Smooth muscle cell (in vitro differentiated cells): ENCODE data around the gene GPD1. TPM values are rescaled to one million over a fixed set of nuclear protein-coding genes. Genes with fewer than 3 reads are reported as not detected.
A peak's percentile ranks its signal among the peaks of the same experiment; 100 is the strongest.

Experiments used
- DNase-seq: peaks from one replicate; lab custom pipeline; 2025; ENCODE audit not compliant: unreplicated experiment; lab: John Stamatoyannopoulos, UW
- H2AFZ ChIP-seq: fragments of 200-600 bp; sonication (generic); 2 replicates; pipeline ENCODE4 v1.6.0; 2016; ENCODE audit warnings: antibody characterized with exemption, low read depth, mild to moderate bottlenecking
- H3F3A ChIP-seq: fragments of 200-600 bp; sonication (generic); 2 replicates; pipeline ENCODE4 v1.6.0; 2017; ENCODE audit warnings: antibody characterized with exemption, low read depth
- H3K27ac ChIP-seq: fragments of 200-600 bp; sonication (generic); 2 replicates; pipeline ENCODE4 v1.5.1; 2016; ENCODE audit warnings: low read depth, mild to moderate bottlenecking
- H3K27me3 ChIP-seq: fragments of 200-600 bp; sonication (generic); 2 replicates; pipeline ENCODE4 v1.6.1; 2016; ENCODE audit warnings: low read depth, mild to moderate bottlenecking
- H3K36me3 ChIP-seq: fragments of 200-600 bp; sonication (generic); 2 replicates; pipeline ENCODE4 v1.5.1; 2016; ENCODE audit warnings: low read depth
- H3K4me1 ChIP-seq: fragments of 200-600 bp; sonication (generic); 2 replicates; pipeline ENCODE4 v1.5.1; 2016; ENCODE audit warnings: low read depth
- H3K4me2 ChIP-seq: fragments of 200-600 bp; sonication (generic); 2 replicates; pipeline ENCODE4 v1.6.0; 2016; ENCODE audit warnings: mild to moderate bottlenecking
- H3K4me3 ChIP-seq: fragments of 200-600 bp; sonication (generic); 2 replicates; pipeline ENCODE4 v1.5.1; 2016; ENCODE audit warnings: mild to moderate bottlenecking
- H3K79me2 ChIP-seq: fragments of 200-600 bp; sonication (generic); 2 replicates; pipeline ENCODE4 v1.6.0; 2016; ENCODE audit warnings: low read depth, mild to moderate bottlenecking
- H3K9ac ChIP-seq: fragments of 200-600 bp; sonication (generic); 2 replicates; pipeline ENCODE4 v1.6.0; 2016; ENCODE audit warnings: low read depth
- H3K9me3 ChIP-seq: fragments of 200-600 bp; sonication (generic); replicated peaks from 2 replicates; pipeline ENCODE4 v1.5.1; 2016; ENCODE audit warnings: low read depth
- H4K20me1 ChIP-seq: fragments of 200-600 bp; sonication (generic); 2 replicates; pipeline ENCODE4 v1.6.0; 2016; ENCODE audit warnings: low read depth
- WGBS: methylation state at CpG from one replicate; pipeline ENCODE4 v1.1.7; 2016; ENCODE audit warnings: low lambda C conversion rate; 5-methylcytosine and 5-hydroxymethylcytosine counted together
- polyA plus RNA-seq: library from polyadenylated mRNA; unstranded; fragments of >200 nt; fragmentation: Nextera tagmentation; extraction: Ambion mirVana; gene quantifications from 2 replicates; pipeline ENCODE4 v1.2.1, GENCODE V29; 2016
- total RNA-seq: library from RNA; depleted of rRNA; stranded (reverse); fragments of >200 nt; gene quantifications from 2 replicates; pipeline ENCODE4 v1.2.3, GENCODE V29; 2014
- TF ChIP-seq, protein P1 (sequence below): fragments of 200-600 bp; sonication (generic); IDR thresholded peaks from 2 replicates; pipeline ENCODE4 v1.5.1; 2017; ENCODE audit warnings: borderline replicate concordance, mild to moderate bottlenecking, antibody characterized with exemption; ENCODE audit not compliant: insufficient read depth, poor library complexity, severe bottlenecking

Gene GPD1
- total and polyA plus RNA-seq, 2 experiments from 2014 or later, result 0.24 TPM; not detected in 1

DNA sequence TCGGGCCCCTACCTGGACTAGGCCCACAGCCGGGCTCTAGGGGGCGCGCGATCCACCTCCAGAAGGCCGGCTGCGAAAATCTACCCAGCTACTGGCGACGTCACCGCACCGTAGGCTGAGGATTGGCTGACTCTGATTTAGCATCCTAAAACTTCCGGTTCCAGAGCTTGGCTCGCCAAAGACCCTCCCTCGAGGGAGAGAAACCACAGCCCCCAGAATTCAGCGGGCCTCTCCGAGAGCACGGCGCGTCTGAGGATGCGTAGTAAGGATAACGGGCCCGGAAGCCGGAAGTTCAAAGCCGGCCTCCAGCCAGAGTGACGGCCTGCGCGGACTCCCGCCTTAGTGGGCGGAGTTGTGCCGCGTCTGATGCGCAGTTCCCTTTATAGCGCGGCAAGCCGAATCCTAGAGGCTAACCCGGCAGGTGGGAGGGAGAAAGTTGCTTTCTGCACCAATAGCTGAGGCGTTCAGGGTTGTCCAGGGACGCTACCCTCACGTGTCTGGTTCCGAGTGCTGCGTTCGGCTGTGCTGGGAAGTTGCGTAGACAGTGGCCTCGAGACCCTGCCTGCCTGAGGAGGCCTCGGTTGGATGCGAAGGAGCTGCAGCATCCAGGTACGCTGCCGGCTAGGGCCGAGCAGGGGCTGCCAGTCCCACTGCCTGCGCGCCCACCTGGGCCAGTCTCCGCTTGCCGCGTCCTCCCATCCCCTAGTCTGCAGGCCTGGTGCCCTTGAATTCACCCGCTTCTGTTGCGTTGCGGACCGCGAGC lies 8.1 kb downstream of the GPD1 start, which contains the start of gene COX14:
TSS of gene COX14 (plus strand) at position 544 of the 763 bp plus-strand sequence. CDS start 7,808 bp downstream, outside the sequence.
- Histone ChIP-seq H3K9ac (peak within 1 kb of the TSS; percentile 63), H3K9me3 (no peaks in the 10 kb centered on the region), H4K20me1 (peaks cover 3% of the 10 kb centered on the region), H3F3A (peaks cover 5% of the 10 kb centered on the region), H3K4me3 (peak within 1 kb of the TSS; percentile 79), H3K27me3 (no peaks in the 10 kb centered on the region), H2AFZ (peak within 1 kb of the TSS; percentile 79), H3K4me1 (peaks cover 17% of the 10 kb centered on the region), H3K36me3 (no peaks in the 10 kb centered on the region), H3K27ac (peak within 1 kb of the TSS; percentile 79), H3K79me2 (peaks cover 38% of the 10 kb centered on the region), H3K4me2 (peak within 1 kb of the TSS; percentile 90)
- TF ChIP-seq, protein P1, sequence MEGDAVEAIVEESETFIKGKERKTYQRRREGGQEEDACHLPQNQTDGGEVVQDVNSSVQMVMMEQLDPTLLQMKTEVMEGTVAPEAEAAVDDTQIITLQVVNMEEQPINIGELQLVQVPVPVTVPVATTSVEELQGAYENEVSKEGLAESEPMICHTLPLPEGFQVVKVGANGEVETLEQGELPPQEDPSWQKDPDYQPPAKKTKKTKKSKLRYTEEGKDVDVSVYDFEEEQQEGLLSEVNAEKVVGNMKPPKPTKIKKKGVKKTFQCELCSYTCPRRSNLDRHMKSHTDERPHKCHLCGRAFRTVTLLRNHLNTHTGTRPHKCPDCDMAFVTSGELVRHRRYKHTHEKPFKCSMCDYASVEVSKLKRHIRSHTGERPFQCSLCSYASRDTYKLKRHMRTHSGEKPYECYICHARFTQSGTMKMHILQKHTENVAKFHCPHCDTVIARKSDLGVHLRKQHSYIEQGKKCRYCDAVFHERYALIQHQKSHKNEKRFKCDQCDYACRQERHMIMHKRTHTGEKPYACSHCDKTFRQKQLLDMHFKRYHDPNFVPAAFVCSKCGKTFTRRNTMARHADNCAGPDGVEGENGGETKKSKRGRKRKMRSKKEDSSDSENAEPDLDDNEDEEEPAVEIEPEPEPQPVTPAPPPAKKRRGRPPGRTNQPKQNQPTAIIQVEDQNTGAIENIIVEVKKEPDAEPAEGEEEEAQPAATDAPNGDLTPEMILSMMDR, result peak; percentile 83
- DNase-seq, result peak; percentile 94
- under 1% methylated on average over 59 of the region's 59 CpGs for WGBS

DNA sequence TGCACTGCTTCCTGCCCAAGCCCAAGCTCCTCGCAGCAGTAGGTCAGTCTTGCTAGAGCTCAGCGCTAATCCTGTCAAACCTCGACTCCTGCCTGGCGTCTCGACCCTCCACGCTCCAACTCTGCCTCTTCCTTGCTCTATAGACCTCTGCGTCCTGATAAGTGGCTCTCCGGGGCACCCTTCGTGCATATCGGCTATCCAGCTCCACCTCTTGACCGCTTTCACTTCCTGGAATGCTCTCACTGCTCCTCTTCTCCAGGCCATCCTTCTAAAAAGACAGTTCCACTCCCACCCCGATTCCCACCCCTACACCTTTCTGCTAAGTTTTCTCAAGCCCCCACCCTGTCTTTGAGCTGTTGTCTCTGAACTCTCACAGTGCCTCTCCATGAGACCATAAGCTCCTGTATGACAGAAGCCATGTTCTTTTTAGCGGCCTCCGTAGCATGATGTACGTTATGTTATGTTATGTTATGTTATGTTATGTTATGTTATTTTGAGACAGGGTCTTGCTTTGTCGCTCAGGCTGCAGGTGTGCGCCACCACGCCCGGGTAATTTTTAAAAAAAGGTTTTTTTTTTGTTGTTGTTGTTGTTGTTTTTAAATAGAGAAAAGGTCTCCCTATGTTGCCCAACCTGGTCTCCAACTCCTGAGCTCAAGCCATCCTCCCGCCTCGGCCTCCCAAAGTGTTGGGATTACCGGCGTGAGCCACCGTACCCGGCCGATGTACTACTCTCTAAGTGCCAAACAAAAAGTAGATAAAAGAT lies 8.8 kb downstream of the GPD1 start:
- Histone ChIP-seq H3K27me3 (no peaks in the 10 kb centered on the region), H3K36me3 (no peaks in the 10 kb centered on the region), H3K4me3 (peak overlapping the region; percentile 79), H3K27ac (peak overlapping the region; percentile 79), H4K20me1 (peaks cover 5% of the 10 kb centered on the region), H3K9ac (peak overlapping the region; percentile 63), H3K4me2 (peak overlapping the region; percentile 90), H2AFZ (peak overlapping the region; percentile 79), H3F3A (peaks cover 5% of the 10 kb centered on the region), H3K79me2 (peaks cover 46% of the 10 kb centered on the region), H3K4me1 (peaks cover 17% of the 10 kb centered on the region), H3K9me3 (no peaks in the 10 kb centered on the region)
- WGBS, result 34% methylated on average over 26 of the region's 26 CpGs
- TF ChIP-seq, protein P1, result no peak
- DNase-seq, result no peak

DNA sequence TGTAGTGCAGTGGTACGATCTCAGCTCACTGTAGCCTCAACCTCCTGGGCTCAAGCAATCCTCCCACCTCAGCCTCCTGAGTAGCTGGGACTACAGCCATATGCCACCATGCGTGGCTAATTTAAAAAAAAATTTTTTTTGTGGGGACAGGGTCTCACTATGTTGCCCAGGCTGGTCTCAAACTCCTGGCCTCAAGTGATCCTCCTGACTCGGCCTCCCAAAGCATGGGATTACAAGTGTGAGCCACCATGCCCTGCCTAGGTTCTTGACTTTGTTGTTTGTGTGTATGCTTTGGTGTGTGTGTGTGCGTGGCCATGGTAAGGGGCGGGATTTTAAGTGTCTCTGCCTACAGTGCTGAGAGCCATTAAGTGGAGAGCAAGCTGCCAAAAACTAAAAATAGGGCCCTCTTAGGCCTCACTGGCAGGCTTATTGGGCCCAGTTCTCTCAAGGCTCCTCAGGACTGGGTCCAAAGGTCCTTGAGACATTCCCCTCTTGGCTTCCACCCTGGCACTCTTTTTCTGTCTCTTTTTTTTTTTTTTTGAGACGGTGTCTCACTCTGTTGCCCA lies 13.3 kb downstream of the GPD1 start:
- H2AFZ ChIP-seq, result no peak overlapping the region
- peaks cover 20% of the 10 kb centered on the region for H4K20me1 ChIP-seq
- no peak for DNase-seq
- no peak overlapping the region for H3K27ac ChIP-seq
- H3K27me3 ChIP-seq, result no peaks in the 10 kb centered on the region
- no peaks in the 10 kb centered on the region for H3K36me3 ChIP-seq
- H3K79me2 ChIP-seq, result peaks cover 55% of the 10 kb centered on the region
- H3K4me2 ChIP-seq, result no peak overlapping the region
- WGBS, result 97% methylated on average over 6 of the region's 6 CpGs
- no peak overlapping the region for H3K9ac ChIP-seq
- H3K4me3 ChIP-seq, result no peak overlapping the region
- peaks cover 4% of the 10 kb centered on the region for H3K4me1 ChIP-seq
- TF ChIP-seq, protein P1, result no peak
- no peaks in the 10 kb centered on the region for H3K9me3 ChIP-seq
- H3F3A ChIP-seq, result peaks cover 3% of the 10 kb centered on the region
